C4-2B (cell line): ENCODE results near the gene NR1D2.

Experiments
- CTCF ChIP-seq: fragments of 450-650 bp; conservative IDR thresholded peaks from 2 replicates; pipeline ENCODE4 v1.5.1; 2017; ENCODE audit warnings: mild to moderate bottlenecking
- ZFX ChIP-seq: fragments of 450-650 bp; IDR thresholded peaks from 2 replicates; pipeline ENCODE4 v1.6.1; 2017

GRCh38 chr3:23913182-23913581 is 31.9 kb upstream of the NR1D2 start:
- no peak for TF ChIP-seq CTCF
- no peak for TF ChIP-seq ZFX
